Esophagus (tissue), 2 donors: ENCODE results near the gene TNS1. TPM values are rescaled to one million over a fixed set of nuclear protein-coding genes. Genes with fewer than 3 reads are reported as not detected.

Source experiments
- H3K27ac ChIP-seq, 2 donors: one replicate each; pipeline ENCODE4 v1.5.1; 2013; ENCODE audit warnings: low read depth in 2 of 2, mild to moderate bottlenecking in 2 of 2, inconsistent platforms in 1 of 2, low read length in 1 of 2, moderate library complexity in 1 of 2
- H3K27me3 ChIP-seq, 2 donors: one replicate each; pipeline ENCODE4 v1.6.1; 2013; ENCODE audit warnings: low read length in 2 of 2, control low read depth in 1 of 2, mild to moderate bottlenecking in 1 of 2; ENCODE audit not compliant: insufficient read depth in 2 of 2, control insufficient read depth in 1 of 2
- H3K36me3 ChIP-seq, 2 donors: one replicate each; pipeline ENCODE4 v1.6.1; 2013; ENCODE audit warnings: low read length in 1 of 2; ENCODE audit not compliant: control insufficient read depth in 2 of 2, insufficient read depth in 2 of 2
- H3K4me1 ChIP-seq, 2 donors: one replicate each; pipeline ENCODE4 v1.6.1; 2013; ENCODE audit warnings: low read length in 1 of 2; ENCODE audit not compliant: control insufficient read depth in 2 of 2, insufficient read depth in 2 of 2
- H3K4me3 ChIP-seq, 2 donors: one replicate each; pipeline ENCODE4 v1.5.1; 2013; ENCODE audit warnings: low read length in 2 of 2, mild to moderate bottlenecking in 2 of 2, low read depth in 1 of 2, moderate library complexity in 1 of 2
- H3K9me3 ChIP-seq, 2 donors: one replicate each; pipeline ENCODE4 v1.6.1; 2013; ENCODE audit warnings: mild to moderate bottlenecking in 2 of 2, low read depth in 1 of 2, low read length in 1 of 2, moderate library complexity in 1 of 2; ENCODE audit not compliant: control insufficient read depth in 2 of 2, insufficient read depth in 1 of 2
- WGBS, 2 donors: extraction: QIAGEN DNeasy Blood & Tissue Kit; methylation state at CpG; one replicate each; pipeline ENCODE4 v1.1.7; 2013; 5-methylcytosine and 5-hydroxymethylcytosine counted together
- polyA plus RNA-seq, 2 donors: library from polyadenylated mRNA; stranded (reverse); fragments of 200-250 nt; gene quantifications; one replicate each; pipeline ENCODE4 v1.2.3, GENCODE V29; 2013
- donor health status: healthy with polysubstance abuse.
- donor health status: Bipolar disorder and iron deficiency.

The TNS1 gene
- polyA plus RNA-seq, 2 donors, result 28.3 to 39.0 TPM

GRCh38 chr2:217930761-217931563 is 71.8 kb downstream of the TNS1 start:
- no peaks in the 10 kb centered on the region for H3K27me3 ChIP-seq
- H3K4me3 ChIP-seq, result no peak overlapping the region
- WGBS, 2 donors, result 51 to 56% methylated on average over 11 of the region's 11 CpGs
- peaks cover 29 to 51% of the 10 kb centered on the region in 2 donors for H3K4me1 ChIP-seq
- peak overlapping the region; percentile 80 to 91 for H3K27ac ChIP-seq
- H3K9me3 ChIP-seq, result no peaks in the 10 kb centered on the region
- no peaks in the 10 kb centered on the region for H3K36me3 ChIP-seq

DNA sequence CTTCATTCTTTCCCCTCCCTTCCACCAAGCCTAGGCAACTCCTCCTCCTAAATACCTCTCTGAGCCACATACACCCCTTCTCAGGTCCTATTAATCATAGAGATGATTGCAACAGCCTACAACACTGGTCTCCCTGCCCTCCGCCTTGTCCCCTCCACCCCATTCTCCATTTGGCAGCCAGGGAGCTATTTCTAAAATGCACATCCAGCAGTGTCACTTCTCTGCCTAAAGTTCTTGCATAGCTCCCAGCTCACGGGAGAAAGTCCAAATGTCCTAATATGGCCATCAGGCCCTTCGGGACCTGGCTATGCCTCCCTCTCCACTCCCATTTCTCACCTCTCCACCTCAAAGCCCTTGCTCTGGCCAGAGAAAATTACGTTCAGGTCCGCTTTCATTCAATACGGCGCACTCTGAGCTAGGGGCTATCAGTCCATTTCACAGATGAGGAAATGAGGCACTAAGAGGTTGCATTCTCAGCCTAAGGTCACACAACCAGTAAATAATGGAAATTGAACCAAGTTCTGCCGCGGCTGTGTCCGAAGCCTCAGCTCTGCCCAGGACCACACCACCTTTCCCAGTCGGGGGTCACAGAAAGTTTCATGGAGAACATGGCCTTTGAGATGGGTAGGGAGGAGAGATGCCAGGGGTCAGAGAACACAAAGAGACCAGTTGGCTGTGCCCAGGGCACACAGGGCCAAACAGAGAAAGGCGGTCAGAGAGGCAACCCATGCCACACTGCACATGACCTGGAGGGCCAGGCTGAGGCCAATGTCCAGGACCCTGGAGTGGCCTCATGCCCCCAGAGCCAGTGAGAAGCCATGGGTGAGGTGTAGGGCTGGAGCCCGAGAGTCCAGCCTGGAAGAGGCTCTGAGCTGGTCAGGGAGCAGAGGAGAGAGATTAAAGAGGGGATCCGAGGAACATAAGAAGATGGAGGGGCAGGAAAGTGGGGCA is 72.8 kb downstream of the TNS1 start:
- Histone ChIP-seq H3K36me3 (no peaks in the 10 kb centered on the region), H3K27me3 (no peaks in the 10 kb centered on the region), H3K9me3 (no peaks in the 10 kb centered on the region), H3K27ac (peak overlapping the region; percentile 80 to 91), H3K4me1 (peaks cover 29 to 50% of the 10 kb centered on the region in 2 donors), H3K4me3 (no peak overlapping the region)
- 62 to 72% methylated on average over 14 of the region's 14 CpGs for WGBS, 2 donors

GRCh38 chr2:217929272-217929671 is 73.5 kb downstream of the TNS1 start:
- WGBS, 2 donors, result 63 to 68% methylated on average over 7 to 8 of the region's 8 CpGs
- no peak overlapping the region for H3K4me3 ChIP-seq
- no peaks in the 10 kb centered on the region for H3K27me3 ChIP-seq
- H3K4me1 ChIP-seq, result peaks cover 29 to 46% of the 10 kb centered on the region in 2 donors
- no peaks in the 10 kb centered on the region for H3K9me3 ChIP-seq
- no peaks in the 10 kb centered on the region for H3K36me3 ChIP-seq
- peak overlapping the region; percentile 91 to 96 for H3K27ac ChIP-seq

GRCh38 chr2:217928324-217929181 is 74.2 kb downstream of the TNS1 start:
- 36 to 43% methylated on average over 7 of the region's 7 CpGs for WGBS, 2 donors
- Histone ChIP-seq H3K27ac (peak overlapping the region; percentile 91 to 96), H3K4me1 (peaks cover 28 to 46% of the 10 kb centered on the region in 2 donors), H3K27me3 (no peaks in the 10 kb centered on the region), H3K9me3 (no peaks in the 10 kb centered on the region), H3K4me3 (no peak overlapping the region), H3K36me3 (no peaks in the 10 kb centered on the region)

DNA sequence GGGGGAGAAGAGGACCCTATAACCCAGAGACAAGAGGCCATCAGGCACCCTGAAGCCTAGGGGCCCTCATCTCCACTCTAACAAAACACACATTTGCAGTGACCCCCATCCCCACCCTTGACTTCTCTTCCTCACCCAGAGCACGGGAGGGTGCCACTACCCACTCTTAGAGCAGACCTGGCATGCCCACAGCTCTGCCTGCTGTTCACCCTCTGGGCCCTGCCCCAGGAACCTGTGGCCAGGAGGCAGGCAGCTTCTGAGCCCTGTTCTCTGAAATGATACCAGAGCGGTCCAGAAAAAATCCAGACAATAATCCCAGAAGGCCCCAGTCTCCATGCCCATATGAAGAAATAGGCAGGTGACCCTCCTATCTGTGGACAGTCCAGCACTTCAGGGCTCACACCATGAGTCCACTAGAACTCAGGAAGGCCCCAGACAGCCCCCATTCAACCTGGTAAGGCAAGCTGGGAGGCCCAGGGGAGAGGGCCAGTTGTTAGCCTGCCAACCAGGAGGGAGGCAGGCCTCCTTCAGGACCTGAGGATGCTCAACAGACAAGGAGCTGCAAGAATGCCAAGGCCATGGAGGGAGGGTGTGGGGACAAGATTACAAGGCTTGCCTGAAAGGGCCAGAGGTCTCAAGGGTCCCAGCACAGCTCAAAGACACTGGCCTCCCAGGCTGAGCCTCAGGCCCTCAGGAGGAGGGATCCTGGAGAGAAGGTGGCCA is 75.0 kb downstream of the TNS1 start:
- 52 to 53% methylated on average over 2 of the region's 2 CpGs for WGBS, 2 donors
- Histone ChIP-seq H3K4me3 (no peak overlapping the region), H3K36me3 (no peaks in the 10 kb centered on the region), H3K4me1 (peaks cover 22 to 44% of the 10 kb centered on the region in 2 donors), H3K27ac (peak overlapping the region; percentile 91 to 96), H3K27me3 (no peaks in the 10 kb centered on the region), H3K9me3 (no peaks in the 10 kb centered on the region)

GRCh38 chr2:217926801-217927200 is 76.0 kb downstream of the TNS1 start:
- 84 to 89% methylated on average over 2 of the region's 2 CpGs for WGBS, 2 donors
- Histone ChIP-seq H3K27me3 (no peaks in the 10 kb centered on the region), H3K4me3 (no peak overlapping the region), H3K27ac (peak overlapping the region; percentile 91 to 96), H3K4me1 (peaks cover 22 to 47% of the 10 kb centered on the region in 2 donors), H3K36me3 (no peaks in the 10 kb centered on the region), H3K9me3 (no peaks in the 10 kb centered on the region)

- Histone ChIP-seq H3K36me3 (no peaks in the 10 kb centered on the region), H3K4me3 (no peak overlapping the region), H3K9me3 (no peaks in the 10 kb centered on the region), H3K27me3 (no peaks in the 10 kb centered on the region), H3K27ac (peak overlapping the region; percentile 62 to 75), H3K4me1 (peaks cover 21 to 49% of the 10 kb centered on the region in 2 donors)
- WGBS, 2 donors, result 76 to 88% methylated on average over 5 of the region's 5 CpGs
Observed at GRCh38 chr2:217924346-217924901, 78.4 kb downstream of the TNS1 start.

GRCh38 chr2:217923007-217923686 is 79.6 kb downstream of the TNS1 start:
- Histone ChIP-seq H3K9me3 (no peaks in the 10 kb centered on the region), H3K4me1 (peaks cover 9 to 46% of the 10 kb centered on the region in 2 donors), H3K27me3 (no peaks in the 10 kb centered on the region), H3K36me3 (peaks cover 0 to 2% of the 10 kb centered on the region in 2 donors), H3K27ac (peak overlapping the region; percentile 72 to 75), H3K4me3 (no peak overlapping the region)
- 70 to 72% methylated on average over 8 of the region's 8 CpGs for WGBS, 2 donors
